ENCODE data around the gene AGBL3. TPM values are rescaled to one million over a fixed set of nuclear protein-coding genes. Genes with fewer than 3 reads are reported as not detected.

The AGBL3 gene
- total and polyA plus RNA-seq, 9 of the 15 experiments (the other 6 are each of a cell fraction or from before 2014, with no cell fraction given), result 0.54 to 2.9 (median 1.7) TPM

DNA sequence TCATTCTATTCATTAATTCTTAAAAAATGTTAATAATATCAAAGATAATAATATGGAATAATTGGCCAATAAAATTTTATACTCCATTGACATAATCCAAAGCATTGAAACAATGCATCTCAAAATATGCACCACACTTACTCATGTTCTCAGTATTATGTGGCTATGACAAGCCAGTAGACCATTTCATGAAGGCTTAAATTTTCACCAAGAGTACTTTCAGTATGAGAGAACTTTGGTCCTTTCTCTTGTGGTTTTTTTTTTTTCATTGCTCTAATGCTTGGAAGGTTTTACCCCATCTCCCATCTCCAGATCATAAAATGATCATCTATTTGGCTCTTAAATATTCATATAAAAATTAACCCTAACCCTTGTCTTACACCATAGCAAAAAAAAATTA, 116.1 kb downstream of the AGBL3 start:
- Histone ChIP-seq H3K4me1 (replicated peaks in 1 of 2; ENCODE audit: control insufficient read depth in 2 of 2, insufficient read depth in 2 of 2, low read length in 2 of 2) (no peaks in the 10 kb centered on the region), H3K4me3 (no peak overlapping the region), H3K9me3 (replicated peaks; ENCODE audit: control insufficient read depth, insufficient read depth, low read depth, low read length) (no peaks in the 10 kb centered on the region), H3K9ac (ENCODE audit: insufficient read depth in 1 of 2, low read depth in 2 of 2, low read length in 2 of 2) (no peak overlapping the region), H3K27me3 (ENCODE audit: control insufficient read depth in 2 of 2, insufficient read depth in 2 of 2, low read length in 2 of 2) (no peaks in the 10 kb centered on the region), H3K4me2 (ENCODE audit: insufficient read depth, low read length) (no peak overlapping the region), H3K79me2 (ENCODE audit: control insufficient read depth, insufficient read depth, low read length) (no peaks in the 10 kb centered on the region), H3K36me3 (ENCODE audit: control insufficient read depth, insufficient read depth, low read length) (no peaks in the 10 kb centered on the region), H2AFZ (ENCODE audit: low read depth, low read length) (no peak overlapping the region), H3K27ac (ENCODE audit: extremely low read depth, low read depth, low read length) (no peak overlapping the region), H4K20me1 (replicated peaks; ENCODE audit: control insufficient read depth, insufficient read depth, low read length) (no peaks in the 10 kb centered on the region), H3K9me1 (ENCODE audit: control insufficient read depth, insufficient read depth, low read length) (no peaks in the 10 kb centered on the region)
- FAIRE-seq (no peak), ATAC-seq (no peak), DNase-seq (ENCODE audit: extremely low read depth in 1 of 4, low spot score in 3 of 4) (no peak)
- CTCF ChIA-PET (ENCODE audit: low intra/inter-chr PET ratio), result no interaction called here
- intact Hi-C loops (cut with micrococcal nuclease) (no loop called here), in situ Hi-C loops (cut with MboI) (no loop called here)
- POLR2A ChIA-PET, result no interaction called here
- no TSS peak for BruUV-seq (replicated peaks)
- TF ChIP-seq FOXM1 (IDR thresholded peaks at IDR 0.05; ENCODE audit: low read depth) (no peak), FOXM1 (CRISPR knock-in tag; IDR thresholded peaks at IDR 0.05; ENCODE audit: low read depth) (no peak), KDM1A (IDR thresholded peaks at IDR 0.05) (no peak), CTCF (IDR thresholded peaks at IDR 0.05 in 2 of 3, conservative IDR thresholded peaks at IDR 0.05 in 1 of 3; ENCODE audit: insufficient read depth in 2 of 3, low read depth in 1 of 3, low read length in 3 of 3) (no peak), ZNF311 (CRISPR knock-in tag; IDR thresholded peaks at IDR 0.05) (no peak), SNRNP70 (optimal IDR thresholded peaks at IDR 0.05; ENCODE audit: low read depth, low read length) (no peak), ZKSCAN8 (CRISPR knock-in tag; IDR thresholded peaks at IDR 0.05) (no peak), ZSCAN32 (CRISPR knock-in tag; IDR thresholded peaks at IDR 0.05) (no peak), MBD1 (CRISPR knock-in tag; IDR thresholded peaks at IDR 0.05) (no peak), KDM4B (IDR thresholded peaks at IDR 0.05; ENCODE audit: borderline replicate concordance in 2 of 2, low read depth in 1 of 2) (no peak), ARNT (IDR thresholded peaks at IDR 0.05) (no peak), SMARCA5 (IDR thresholded peaks at IDR 0.05) (no peak), CREBBP (IDR thresholded peaks at IDR 0.05; ENCODE audit: low read depth, low read length) (no peak), EGR1 (conservative IDR thresholded peaks at IDR 0.05) (no peak), POU5F1 (IDR thresholded peaks at IDR 0.05; ENCODE audit: borderline replicate concordance, low read depth, low read length, partially characterized antibody) (no peak), DPF2 (IDR thresholded peaks at IDR 0.05) (no peak), IRF2 (CRISPR knock-in tag; IDR thresholded peaks at IDR 0.05) (no peak), HNRNPL (IDR thresholded peaks at IDR 0.05; ENCODE audit: low read depth, low read length) (no peak)
